H9 (cell line): Measurements from ENCODE around the gene SERPINE1. TPM values are rescaled to one million over a fixed set of nuclear protein-coding genes. Genes with fewer than 3 reads are reported as not detected.

Experiments used
- DNase-seq: peaks from one replicate; pipeline ENCODE4 v3.0.0-alpha.2; 2017
- H2AFZ ChIP-seq: one replicate; pipeline ENCODE4 v1.6.1; 2013; ENCODE audit warnings: mild to moderate bottlenecking, low read length, control low read depth, moderate library complexity
- H2AK5ac ChIP-seq: 2 replicates; pipeline ENCODE4 v1.6.1; 2013; ENCODE audit warnings: low read length, control low read depth, mixed read lengths; ENCODE audit not compliant: insufficient read length
- H2BK120ac ChIP-seq: one replicate; pipeline ENCODE4 v1.6.1; 2013; ENCODE audit warnings: low read depth, mild to moderate bottlenecking, low read length, control low read depth, inconsistent platforms; ENCODE audit not compliant: poor library complexity, severe bottlenecking
- H2BK12ac ChIP-seq: 2 replicates; pipeline ENCODE4 v1.6.1; 2013; ENCODE audit warnings: low read length, control low read depth, mixed read lengths, low read depth; ENCODE audit not compliant: insufficient read length
- H2BK15ac ChIP-seq: 2 replicates; pipeline ENCODE4 v1.6.1; 2013; ENCODE audit warnings: low read depth, low read length, control low read depth
- H2BK20ac ChIP-seq: one replicate; pipeline ENCODE4 v1.6.1; 2013; ENCODE audit warnings: low read depth, mild to moderate bottlenecking, low read length, control low read depth, inconsistent platforms; ENCODE audit not compliant: poor library complexity, severe bottlenecking
- H2BK5ac ChIP-seq: 2 replicates; pipeline ENCODE4 v1.6.1; 2013; ENCODE audit warnings: low read length, control low read depth, mixed read lengths; ENCODE audit not compliant: insufficient read length
- H3K14ac ChIP-seq: 2 replicates; pipeline ENCODE4 v1.6.1; 2013; ENCODE audit warnings: low read length, control low read depth; ENCODE audit not compliant: insufficient read depth
- H3K18ac ChIP-seq: 2 replicates; pipeline ENCODE4 v1.6.1; 2013; ENCODE audit warnings: low read depth, mild to moderate bottlenecking, mixed read lengths, low read length, control low read depth; ENCODE audit not compliant: insufficient read length
- H3K23ac ChIP-seq: 2 replicates; pipeline ENCODE4 v1.6.1; 2013; ENCODE audit warnings: low read length, control low read depth, mixed read lengths, low read depth; ENCODE audit not compliant: insufficient read length
- H3K23me2 ChIP-seq: 2 replicates; pipeline ENCODE4 v1.6.1; 2013; ENCODE audit warnings: low read depth, mild to moderate bottlenecking, mixed read lengths, low read length, control low read depth; ENCODE audit not compliant: insufficient read length, poor library complexity, severe bottlenecking
- H3K27ac ChIP-seq: 2 replicates; pipeline ENCODE4 v1.5.1; 2013; ENCODE audit warnings: low read length, control low read depth, mixed read lengths, low read depth; ENCODE audit not compliant: insufficient read length
- H3K27me3 ChIP-seq: 2 replicates; pipeline ENCODE4 v1.6.1; 2013; ENCODE audit warnings: low read length, control low read depth, inconsistent platforms; ENCODE audit not compliant: insufficient read depth
- H3K4ac ChIP-seq: 2 replicates; pipeline ENCODE4 v1.6.1; 2013; ENCODE audit warnings: low read depth, mild to moderate bottlenecking, control low read depth, inconsistent platforms, low read length, moderate library complexity
- H3K4me1 ChIP-seq: 2 replicates; pipeline ENCODE4 v1.6.1; 2013; ENCODE audit warnings: low read length, control low read depth, inconsistent platforms; ENCODE audit not compliant: insufficient read depth
- H3K4me2 ChIP-seq: 2 replicates; pipeline ENCODE4 v1.6.1; 2013; ENCODE audit warnings: low read length, control low read depth, mixed read lengths; ENCODE audit not compliant: insufficient read length, insufficient read depth
- H3K56ac ChIP-seq: 2 replicates; pipeline ENCODE4 v1.6.1; 2013; ENCODE audit warnings: low read depth, mild to moderate bottlenecking, mixed read lengths, low read length, control low read depth; ENCODE audit not compliant: insufficient read length
- H3K79me1 ChIP-seq: 2 replicates; pipeline ENCODE4 v1.6.1; 2013; ENCODE audit warnings: low read depth, mild to moderate bottlenecking, moderate library complexity, low read length, control low read depth, inconsistent platforms; ENCODE audit not compliant: insufficient read depth, poor library complexity, severe bottlenecking
- H3K79me2 ChIP-seq: 2 replicates; pipeline ENCODE4 v1.6.1; 2013; ENCODE audit warnings: low read length, control low read depth, inconsistent platforms; ENCODE audit not compliant: insufficient read depth
- H3K9ac ChIP-seq: 2 replicates; pipeline ENCODE4 v1.6.1; 2013; ENCODE audit warnings: low read length, control low read depth, mixed read lengths; ENCODE audit not compliant: insufficient read length; ENCODE audit errors: extremely low read depth
- H3K9me3 ChIP-seq: one replicate; pipeline ENCODE4 v1.6.1; 2013; ENCODE audit warnings: low read depth, low read length, inconsistent platforms; ENCODE audit not compliant: control insufficient read depth
- H3T11ph ChIP-seq: one replicate; pipeline ENCODE4 v1.6.1; 2013; ENCODE audit warnings: mild to moderate bottlenecking, low read length, control low read depth, inconsistent platforms
- H4K20me1 ChIP-seq: one replicate; pipeline ENCODE4 v1.6.1; 2013; ENCODE audit not compliant: control insufficient read depth, insufficient read length, insufficient read depth
- H4K5ac ChIP-seq: 2 replicates; pipeline ENCODE4 v1.6.1; 2013; ENCODE audit warnings: low read depth, mild to moderate bottlenecking, mixed read lengths, low read length, control low read depth; ENCODE audit not compliant: insufficient read length
- H4K8ac ChIP-seq: replicated peaks from 2 replicates; pipeline ENCODE4 v1.6.1; 2013; ENCODE audit warnings: low read length, control low read depth, mixed read lengths, low read depth; ENCODE audit not compliant: insufficient read length
- H4K91ac ChIP-seq: 2 replicates; pipeline ENCODE4 v1.6.1; 2013; ENCODE audit warnings: low read depth, mild to moderate bottlenecking, moderate library complexity, mixed read lengths, low read length, control low read depth; ENCODE audit not compliant: insufficient read length
- H3K27ac Mint-ChIP-seq, 3 experiments: 2 replicates in 2 of 3; 3 replicates in 1 of 3; pipeline ENCODE4 v1.8.0; 2020 to 2021; ENCODE audit warnings: mixed read lengths in 3 of 3, mild to moderate bottlenecking in 1 of 3, moderate library complexity in 1 of 3
- H3K27me3 Mint-ChIP-seq: 2 replicates; pipeline ENCODE4 v1.8.0; 2021; ENCODE audit warnings: low read depth, mild to moderate bottlenecking, moderate library complexity, mixed read lengths
- H3K36me3 Mint-ChIP-seq, 3 experiments: 2 replicates in 2 of 3; 3 replicates in 1 of 3; pipeline ENCODE4 v1.8.0; 2020 to 2021; ENCODE audit warnings: low read depth in 3 of 3, mixed read lengths in 3 of 3; ENCODE audit not compliant: insufficient read depth in 1 of 3
- H3K4me1 Mint-ChIP-seq, 2 experiments: 2 replicates each; pipeline ENCODE4 v1.8.0; 2020; ENCODE audit warnings: mixed read lengths in 2 of 2
- H3K4me3 Mint-ChIP-seq, 2 experiments: 2 replicates in 1 of 2; 3 replicates in 1 of 2; pipeline ENCODE4 v1.8.0; 2020 to 2021; ENCODE audit warnings: mild to moderate bottlenecking in 2 of 2, mixed read lengths in 2 of 2, moderate library complexity in 1 of 2
- H3K9me3 Mint-ChIP-seq, 2 experiments: 2 replicates in 1 of 2; 3 replicates in 1 of 2; pipeline ENCODE4 v1.8.0; 2020; ENCODE audit warnings: mild to moderate bottlenecking in 2 of 2, mixed read lengths in 2 of 2, moderate library complexity in 1 of 2
- CTCF ChIP-seq: fragments of 200-600 bp; sonication (generic); conservative IDR thresholded peaks from 3 replicates; pipeline ENCODE4 v1.8.0; 2021; ENCODE audit warnings: antibody characterized with exemption, mild to moderate bottlenecking
- WGBS: extraction: QIAGEN DNeasy Blood & Tissue Kit; methylation state at CpG from one replicate; pipeline ENCODE4 v1.1.7; 2013; ENCODE audit warnings: missing lambda C conversion rate, low lambda C conversion rate, mixed read lengths; ENCODE audit not compliant: insufficient read length; ENCODE audit errors: extremely low coverage; 5-methylcytosine and 5-hydroxymethylcytosine counted together
- total RNA-seq: library from RNA; stranded (reverse); gene quantifications from 2 replicates; pipeline ENCODE4 v1.2.1, GENCODE V29; 2021

The SERPINE1 gene
- total RNA-seq, 1 experiment from 2014 or later = 11.5 TPM

GRCh38 chr7:101121991-101122932, 4.6 kb upstream of the SERPINE1 start:
- peak overlapping the region; percentile 18; the same call in 1 of the 2 replicates for H3K14ac ChIP-seq
- H4K8ac ChIP-seq = no peak overlapping the region
- H3K18ac ChIP-seq = peak overlapping the region; percentile 77
- H3K4me1 Mint-ChIP-seq = peaks cover 39 to 47% of the 10 kb centered on the region in 2 experiments
- no peaks in the 10 kb centered on the region for H3K23me2 ChIP-seq
- H2BK15ac ChIP-seq = no peak overlapping the region
- H4K91ac ChIP-seq = no peak overlapping the region
- no CpG with 5 or more reads among the region's 17 CpGs for WGBS
- H3K9ac ChIP-seq = no peak overlapping the region
- H2BK120ac ChIP-seq = no peak overlapping the region
- H2BK12ac ChIP-seq = peak overlapping the region; percentile 96
- H3K56ac ChIP-seq = no peak overlapping the region
- H4K20me1 ChIP-seq = no peaks in the 10 kb centered on the region
- H3K36me3 Mint-ChIP-seq = peaks cover 0 to 5% (median 3%) of the 10 kb centered on the region in 3 experiments; a peak in 3 of 7 replicates
- H3K27me3 ChIP-seq = no peaks in the 10 kb centered on the region
- H3K9me3 Mint-ChIP-seq = peaks cover 6 to 7% of the 10 kb centered on the region in 2 experiments; a peak in 3 of 5 replicates
- H4K5ac ChIP-seq = no peak overlapping the region
- no peak for TF ChIP-seq CTCF
- no peaks in the 10 kb centered on the region for H3K9me3 ChIP-seq
- peaks cover 11% of the 10 kb centered on the region; the same call in 1 of the 2 replicates for H3K4me1 ChIP-seq
- no peak overlapping the region for H2BK20ac ChIP-seq
- H3K27me3 Mint-ChIP-seq = peaks cover 3% of the 10 kb centered on the region
- H3K4me3 Mint-ChIP-seq = peak overlapping the region; percentile 33 to 38; a peak in 2 of 5 replicates
- peak overlapping the region; percentile 73 for H3K27ac ChIP-seq
- H3K27ac Mint-ChIP-seq = peak overlapping the region; percentile 25 to 94 (median 78)
- H3K79me1 ChIP-seq = no peaks in the 10 kb centered on the region
- DNase-seq = peak; percentile 76
- peak overlapping the region; percentile 75 for H2AFZ ChIP-seq
- peak overlapping the region; percentile 3 for H3K4me2 ChIP-seq
- no peak overlapping the region for H3K4ac ChIP-seq
- no peaks in the 10 kb centered on the region for H3K79me2 ChIP-seq
- H2AK5ac ChIP-seq = no peak overlapping the region
- H3K23ac ChIP-seq = no peak overlapping the region
- no peak overlapping the region for H3T11ph ChIP-seq
- H2BK5ac ChIP-seq = no peak overlapping the region
